ENCODE data around the gene LYPD3. TPM values are rescaled to one million over a fixed set of nuclear protein-coding genes. Genes with fewer than 3 reads are reported as not detected.

The LYPD3 gene
- total and polyA plus RNA-seq, 10 of the 15 experiments (the other 5 are each of a cell fraction or from before 2014, with no cell fraction given), result 0.03 to 0.28 (median 0.12) TPM; not detected in 6

DNA sequence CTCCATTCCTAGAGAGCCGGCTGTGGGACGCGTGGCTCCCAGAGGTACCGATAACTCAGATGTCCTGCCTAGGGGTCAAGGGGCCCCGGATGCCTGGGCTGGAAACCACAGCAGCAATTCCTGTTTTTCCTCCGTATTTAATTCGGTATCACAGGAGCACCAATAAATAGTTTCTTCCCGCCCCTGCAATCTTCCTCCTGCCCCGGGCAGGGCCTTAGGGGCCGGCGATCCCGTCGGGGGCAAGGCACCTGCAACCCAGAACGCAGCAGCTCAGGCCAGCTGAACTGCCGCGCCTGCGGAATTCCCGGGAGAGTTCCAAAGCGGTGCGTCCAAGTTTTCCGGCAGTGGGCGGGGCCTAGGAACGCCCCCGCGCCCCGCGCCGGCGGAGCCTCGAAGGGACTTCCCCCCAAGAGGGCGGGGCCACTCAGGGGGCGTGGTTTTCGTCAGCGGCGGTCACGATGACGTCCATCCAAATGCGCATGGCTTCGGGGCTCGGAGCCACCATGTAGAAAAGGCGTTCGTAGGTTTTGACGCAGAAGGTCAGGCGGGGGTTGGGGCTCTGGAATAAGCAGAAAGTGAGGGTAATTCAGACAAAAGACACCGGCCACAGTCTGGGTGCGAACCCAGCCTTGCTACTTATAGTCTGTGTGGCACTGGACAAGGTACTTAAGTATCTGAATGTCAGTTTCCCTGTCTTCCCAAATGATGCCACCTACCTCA is 9.7 kb upstream of the LYPD3 start (continued):
- TF ChIP-seq, protein P1, sequence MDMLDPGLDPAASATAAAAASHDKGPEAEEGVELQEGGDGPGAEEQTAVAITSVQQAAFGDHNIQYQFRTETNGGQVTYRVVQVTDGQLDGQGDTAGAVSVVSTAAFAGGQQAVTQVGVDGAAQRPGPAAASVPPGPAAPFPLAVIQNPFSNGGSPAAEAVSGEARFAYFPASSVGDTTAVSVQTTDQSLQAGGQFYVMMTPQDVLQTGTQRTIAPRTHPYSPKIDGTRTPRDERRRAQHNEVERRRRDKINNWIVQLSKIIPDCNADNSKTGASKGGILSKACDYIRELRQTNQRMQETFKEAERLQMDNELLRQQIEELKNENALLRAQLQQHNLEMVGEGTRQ (IDR thresholded peaks at IDR 0.05; ENCODE audit: borderline replicate concordance, low read depth, low read length), result no peak
- TF ChIP-seq SIN3A (IDR thresholded peaks at IDR 0.05; ENCODE audit: low read depth, low read length), result no peak
- TF ChIP-seq, protein P2, sequence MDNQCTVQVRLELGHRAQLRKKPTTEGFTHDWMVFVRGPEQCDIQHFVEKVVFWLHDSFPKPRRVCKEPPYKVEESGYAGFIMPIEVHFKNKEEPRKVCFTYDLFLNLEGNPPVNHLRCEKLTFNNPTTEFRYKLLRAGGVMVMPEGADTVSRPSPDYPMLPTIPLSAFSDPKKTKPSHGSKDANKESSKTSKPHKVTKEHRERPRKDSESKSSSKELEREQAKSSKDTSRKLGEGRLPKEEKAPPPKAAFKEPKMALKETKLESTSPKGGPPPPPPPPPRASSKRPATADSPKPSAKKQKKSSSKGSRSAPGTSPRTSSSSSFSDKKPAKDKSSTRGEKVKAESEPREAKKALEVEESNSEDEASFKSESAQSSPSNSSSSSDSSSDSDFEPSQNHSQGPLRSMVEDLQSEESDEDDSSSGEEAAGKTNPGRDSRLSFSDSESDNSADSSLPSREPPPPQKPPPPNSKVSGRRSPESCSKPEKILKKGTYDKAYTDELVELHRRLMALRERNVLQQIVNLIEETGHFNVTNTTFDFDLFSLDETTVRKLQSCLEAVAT (IDR thresholded peaks at IDR 0.05), result no peak
- TF ChIP-seq, protein P3, sequence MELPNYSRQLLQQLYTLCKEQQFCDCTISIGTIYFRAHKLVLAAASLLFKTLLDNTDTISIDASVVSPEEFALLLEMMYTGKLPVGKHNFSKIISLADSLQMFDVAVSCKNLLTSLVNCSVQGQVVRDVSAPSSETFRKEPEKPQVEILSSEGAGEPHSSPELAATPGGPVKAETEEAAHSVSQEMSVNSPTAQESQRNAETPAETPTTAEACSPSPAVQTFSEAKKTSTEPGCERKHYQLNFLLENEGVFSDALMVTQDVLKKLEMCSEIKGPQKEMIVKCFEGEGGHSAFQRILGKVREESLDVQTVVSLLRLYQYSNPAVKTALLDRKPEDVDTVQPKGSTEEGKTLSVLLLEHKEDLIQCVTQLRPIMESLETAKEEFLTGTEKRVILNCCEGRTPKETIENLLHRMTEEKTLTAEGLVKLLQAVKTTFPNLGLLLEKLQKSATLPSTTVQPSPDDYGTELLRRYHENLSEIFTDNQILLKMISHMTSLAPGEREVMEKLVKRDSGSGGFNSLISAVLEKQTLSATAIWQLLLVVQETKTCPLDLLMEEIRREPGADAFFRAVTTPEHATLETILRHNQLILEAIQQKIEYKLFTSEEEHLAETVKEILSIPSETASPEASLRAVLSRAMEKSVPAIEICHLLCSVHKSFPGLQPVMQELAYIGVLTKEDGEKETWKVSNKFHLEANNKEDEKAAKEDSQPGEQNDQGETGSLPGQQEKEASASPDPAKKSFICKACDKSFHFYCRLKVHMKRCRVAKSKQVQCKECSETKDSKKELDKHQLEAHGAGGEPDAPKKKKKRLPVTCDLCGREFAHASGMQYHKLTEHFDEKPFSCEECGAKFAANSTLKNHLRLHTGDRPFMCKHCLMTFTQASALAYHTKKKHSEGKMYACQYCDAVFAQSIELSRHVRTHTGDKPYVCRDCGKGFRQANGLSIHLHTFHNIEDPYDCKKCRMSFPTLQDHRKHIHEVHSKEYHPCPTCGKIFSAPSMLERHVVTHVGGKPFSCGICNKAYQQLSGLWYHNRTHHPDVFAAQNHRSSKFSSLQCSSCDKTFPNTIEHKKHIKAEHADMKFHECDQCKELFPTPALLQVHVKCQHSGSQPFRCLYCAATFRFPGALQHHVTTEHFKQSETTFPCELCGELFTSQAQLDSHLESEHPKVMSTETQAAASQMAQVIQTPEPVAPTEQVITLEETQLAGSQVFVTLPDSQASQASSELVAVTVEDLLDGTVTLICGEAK (IDR thresholded peaks at IDR 0.05; ENCODE audit: borderline replicate concordance), result no peak
- TF ChIP-seq ZBED1 (IDR thresholded peaks at IDR 0.05; ENCODE audit: borderline replicate concordance), result no peak
- no peak for TF ChIP-seq SUZ12 (IDR thresholded peaks at IDR 0.05; ENCODE audit: unreplicated experiment)
- TF ChIP-seq STAT1 (conservative IDR thresholded peaks at IDR 0.05), result no peak
- peak; percentile 90 for TF ChIP-seq CREM (IDR thresholded peaks at IDR 0.05; ENCODE audit: low read depth)
- TF ChIP-seq, protein P4, sequence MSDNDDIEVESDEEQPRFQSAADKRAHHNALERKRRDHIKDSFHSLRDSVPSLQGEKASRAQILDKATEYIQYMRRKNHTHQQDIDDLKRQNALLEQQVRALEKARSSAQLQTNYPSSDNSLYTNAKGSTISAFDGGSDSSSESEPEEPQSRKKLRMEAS (IDR thresholded peaks at IDR 0.05; ENCODE audit: low read depth, low read length), result no peak
- no peak for TF ChIP-seq RFX5 (IDR thresholded peaks at IDR 0.05; ENCODE audit: low read depth, low read length)
- TF ChIP-seq MYC (IDR thresholded peaks at IDR 0.05; ENCODE audit: insufficient read depth, insufficient read length, insufficient replicate concordance, low read length, severe bottlenecking), result no peak
- no peak for TF ChIP-seq CBX5 (IDR thresholded peaks at IDR 0.05; ENCODE audit: low read depth)
- TF ChIP-seq POU2F2 (IDR thresholded peaks at IDR 0.05; ENCODE audit: borderline replicate concordance, low read depth, low read length), result no peak
- TF ChIP-seq STAT3 (IDR thresholded peaks at IDR 0.05; ENCODE audit: low read depth, low read length), result no peak
- TF ChIP-seq MEF2A (IDR thresholded peaks at IDR 0.05; ENCODE audit: insufficient read depth, low read depth, low read length), result no peak
- no peak for TF ChIP-seq SMAD5 (IDR thresholded peaks at IDR 0.05; ENCODE audit: low read depth)
- no peak for TF ChIP-seq FOXK2 (IDR thresholded peaks at IDR 0.05)
- TF ChIP-seq ASH2L (IDR thresholded peaks at IDR 0.05; ENCODE audit: borderline replicate concordance, low read depth), result no peak
- no peak for TF ChIP-seq ZNF24 (IDR thresholded peaks at IDR 0.05)
- peak; percentile 18; the same call in 1 of the 2 replicates for TF ChIP-seq MXI1 (IDR thresholded peaks at IDR 0.05; ENCODE audit: low read depth, low read length)
- TF ChIP-seq, protein P5, sequence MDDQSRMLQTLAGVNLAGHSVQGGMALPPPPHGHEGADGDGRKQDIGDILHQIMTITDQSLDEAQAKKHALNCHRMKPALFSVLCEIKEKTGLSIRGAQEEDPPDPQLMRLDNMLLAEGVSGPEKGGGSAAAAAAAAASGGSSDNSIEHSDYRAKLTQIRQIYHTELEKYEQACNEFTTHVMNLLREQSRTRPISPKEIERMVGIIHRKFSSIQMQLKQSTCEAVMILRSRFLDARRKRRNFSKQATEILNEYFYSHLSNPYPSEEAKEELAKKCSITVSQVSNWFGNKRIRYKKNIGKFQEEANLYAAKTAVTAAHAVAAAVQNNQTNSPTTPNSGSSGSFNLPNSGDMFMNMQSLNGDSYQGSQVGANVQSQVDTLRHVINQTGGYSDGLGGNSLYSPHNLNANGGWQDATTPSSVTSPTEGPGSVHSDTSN (IDR thresholded peaks at IDR 0.05; ENCODE audit: insufficient replicate concordance, low read depth, low read length), result no peak
- TF ChIP-seq HDGF (IDR thresholded peaks at IDR 0.05), result no peak
- no peak for TF ChIP-seq HCFC1 (IDR thresholded peaks at IDR 0.05; ENCODE audit: low read length)

All from GM12878 (cell line).